Fibroblast of villous mesenchyme (primary cell): ENCODE results near the gene FOXL1. TPM values are rescaled to one million over a fixed set of nuclear protein-coding genes. Genes with fewer than 3 reads are reported as not detected.

Source experiments
- DNase-seq: peaks from one replicate; pipeline ENCODE4 v3.0.0-alpha.2; 2010; ENCODE audit warnings: low read depth
- H3K4me3 ChIP-seq: 2 replicates; pipeline ENCODE4 v1.5.1; 2011; ENCODE audit warnings: low read depth, mild to moderate bottlenecking, low read length
- total RNA-seq: library from RNA; depleted of rRNA; stranded (reverse); fragments of >200 nt; gene quantifications from 2 replicates; pipeline ENCODE4 v1.2.3, GENCODE V29; 2012
- TF ChIP-seq, protein P1 (sequence below): IDR thresholded peaks from 2 replicates; pipeline ENCODE4 v1.5.1; 2012; ENCODE audit warnings: low read depth, mild to moderate bottlenecking, low read length; ENCODE audit not compliant: insufficient read depth

The FOXL1 gene
- 0.86 and 3.5 TPM in 2 replicates for total RNA-seq

DNA sequence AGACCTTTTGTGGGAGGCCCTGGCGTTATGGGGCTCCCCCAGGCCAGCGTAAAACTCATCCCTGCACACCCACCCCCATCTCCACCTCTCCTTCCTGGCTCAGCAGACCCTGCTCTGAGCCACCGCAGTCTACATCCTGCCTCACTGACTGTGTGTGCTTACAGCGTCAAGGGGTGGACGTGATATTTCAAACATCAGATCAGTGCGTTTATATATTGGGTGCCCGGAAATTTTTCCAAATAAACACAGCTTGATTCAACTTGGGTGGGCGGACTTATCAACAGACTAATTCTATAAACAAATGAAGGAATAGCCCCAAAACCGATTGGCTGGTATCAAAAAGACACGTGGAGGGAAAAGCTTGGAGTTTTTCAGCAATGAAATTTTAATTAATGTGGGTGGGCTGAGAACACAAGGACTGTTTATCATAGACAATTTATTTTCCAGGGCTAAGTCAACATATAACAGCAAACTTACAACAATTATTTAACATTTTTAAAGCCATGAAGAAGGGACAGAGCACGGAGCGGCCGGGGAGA, at the start of gene FOXL1:
TSS of gene FOXL1 (plus strand) at position 489 of the 539 bp plus-strand sequence. CDS start 175 bp downstream, outside the sequence.
- TF ChIP-seq, protein P1, sequence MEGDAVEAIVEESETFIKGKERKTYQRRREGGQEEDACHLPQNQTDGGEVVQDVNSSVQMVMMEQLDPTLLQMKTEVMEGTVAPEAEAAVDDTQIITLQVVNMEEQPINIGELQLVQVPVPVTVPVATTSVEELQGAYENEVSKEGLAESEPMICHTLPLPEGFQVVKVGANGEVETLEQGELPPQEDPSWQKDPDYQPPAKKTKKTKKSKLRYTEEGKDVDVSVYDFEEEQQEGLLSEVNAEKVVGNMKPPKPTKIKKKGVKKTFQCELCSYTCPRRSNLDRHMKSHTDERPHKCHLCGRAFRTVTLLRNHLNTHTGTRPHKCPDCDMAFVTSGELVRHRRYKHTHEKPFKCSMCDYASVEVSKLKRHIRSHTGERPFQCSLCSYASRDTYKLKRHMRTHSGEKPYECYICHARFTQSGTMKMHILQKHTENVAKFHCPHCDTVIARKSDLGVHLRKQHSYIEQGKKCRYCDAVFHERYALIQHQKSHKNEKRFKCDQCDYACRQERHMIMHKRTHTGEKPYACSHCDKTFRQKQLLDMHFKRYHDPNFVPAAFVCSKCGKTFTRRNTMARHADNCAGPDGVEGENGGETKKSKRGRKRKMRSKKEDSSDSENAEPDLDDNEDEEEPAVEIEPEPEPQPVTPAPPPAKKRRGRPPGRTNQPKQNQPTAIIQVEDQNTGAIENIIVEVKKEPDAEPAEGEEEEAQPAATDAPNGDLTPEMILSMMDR: no peak
- peak; percentile 91 for DNase-seq
- peak within 1 kb of the TSS; percentile 72 for H3K4me3 ChIP-seq

DNA sequence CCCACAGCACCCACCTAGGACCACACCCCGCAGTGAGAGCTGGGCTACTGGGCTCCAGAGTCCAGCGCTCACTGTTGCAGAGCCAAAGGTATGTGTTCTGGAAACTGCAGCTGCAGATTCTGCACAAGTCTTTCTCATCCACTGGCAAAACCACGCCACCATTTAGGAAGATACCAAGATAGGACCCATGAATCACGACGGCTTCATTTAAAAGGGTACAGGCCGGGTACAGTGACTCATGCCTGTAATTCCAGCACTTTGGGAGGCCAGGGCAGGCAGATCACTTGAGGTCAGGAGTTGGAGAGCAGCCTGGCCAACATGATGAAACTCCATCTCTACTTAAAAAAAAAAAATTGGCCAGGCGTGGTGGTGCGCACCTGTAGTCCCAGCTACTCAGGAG, 49.2 kb upstream of the FOXL1 start:
- no peak overlapping the region for H3K4me3 ChIP-seq
- DNase-seq: peak; percentile 56
- TF ChIP-seq, protein P1: no peak

DNA sequence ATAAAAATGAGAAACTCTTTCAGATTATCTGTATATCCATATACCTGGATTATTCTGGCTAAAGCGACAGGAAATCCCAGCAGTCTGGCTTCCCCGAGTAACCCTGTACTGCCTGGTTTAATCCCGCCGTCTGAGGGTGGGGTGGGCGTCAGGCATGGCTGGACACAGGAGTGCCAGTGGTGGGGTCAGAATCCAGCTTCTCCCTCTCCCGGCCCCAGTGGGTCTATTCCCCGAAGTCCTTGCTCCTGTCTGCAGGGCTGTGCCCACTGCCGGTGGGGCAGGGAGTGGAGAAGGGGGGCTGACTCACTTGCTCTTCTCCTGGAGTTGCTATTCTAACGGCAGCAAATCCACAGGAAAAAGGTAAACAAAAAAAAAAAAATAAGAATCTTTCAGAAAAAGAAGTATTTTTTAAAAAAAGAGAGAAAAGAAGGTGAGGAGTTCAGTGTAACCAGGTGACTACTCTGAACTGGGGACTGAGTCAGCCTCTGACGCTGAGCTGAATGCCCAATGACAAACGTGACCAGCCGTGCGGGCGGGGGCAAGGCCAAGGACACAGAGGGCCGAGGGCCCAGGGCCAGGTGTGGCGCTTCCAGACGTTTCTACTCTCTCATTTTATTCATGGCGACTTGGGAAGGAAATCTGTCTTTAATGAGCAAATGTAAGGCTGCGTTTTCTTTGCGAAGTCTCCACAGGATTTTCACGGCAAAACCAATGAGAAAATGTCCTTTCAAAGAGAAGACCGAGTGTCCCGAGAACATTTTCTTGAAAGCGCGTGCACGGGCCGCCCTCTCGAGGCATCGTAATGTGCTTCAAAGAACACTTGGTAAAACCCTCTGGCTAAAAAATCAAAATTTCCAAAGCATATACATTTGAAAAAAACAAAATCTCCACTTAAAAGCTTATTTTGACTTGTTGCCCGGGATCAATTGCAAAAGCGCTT, 47.8 kb upstream of the FOXL1 start:
- DNase-seq: no peak
- TF ChIP-seq, protein P1: no peak
- H3K4me3 ChIP-seq: no peak overlapping the region

DNA sequence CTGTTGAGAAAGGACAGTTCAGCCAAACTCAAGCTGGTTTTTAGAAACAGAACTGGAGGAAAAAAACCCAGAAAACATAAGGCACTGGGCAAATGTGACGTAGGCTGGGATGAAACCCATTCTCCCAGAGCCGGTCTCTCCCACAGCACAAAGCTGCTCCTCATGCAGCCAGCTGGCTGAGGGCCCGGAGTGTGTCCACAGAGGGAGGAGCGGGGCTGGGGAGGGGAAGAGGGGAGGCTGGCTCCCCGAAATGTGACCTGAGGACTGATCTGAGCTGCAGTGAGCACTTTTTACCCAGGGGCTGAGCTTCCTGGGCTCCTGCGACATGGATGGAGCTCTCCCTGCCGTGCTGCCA, 47.2 kb upstream of the FOXL1 start:
- TF ChIP-seq, protein P1: no peak
- no peak overlapping the region for H3K4me3 ChIP-seq
- DNase-seq: peak; percentile 43

DNA sequence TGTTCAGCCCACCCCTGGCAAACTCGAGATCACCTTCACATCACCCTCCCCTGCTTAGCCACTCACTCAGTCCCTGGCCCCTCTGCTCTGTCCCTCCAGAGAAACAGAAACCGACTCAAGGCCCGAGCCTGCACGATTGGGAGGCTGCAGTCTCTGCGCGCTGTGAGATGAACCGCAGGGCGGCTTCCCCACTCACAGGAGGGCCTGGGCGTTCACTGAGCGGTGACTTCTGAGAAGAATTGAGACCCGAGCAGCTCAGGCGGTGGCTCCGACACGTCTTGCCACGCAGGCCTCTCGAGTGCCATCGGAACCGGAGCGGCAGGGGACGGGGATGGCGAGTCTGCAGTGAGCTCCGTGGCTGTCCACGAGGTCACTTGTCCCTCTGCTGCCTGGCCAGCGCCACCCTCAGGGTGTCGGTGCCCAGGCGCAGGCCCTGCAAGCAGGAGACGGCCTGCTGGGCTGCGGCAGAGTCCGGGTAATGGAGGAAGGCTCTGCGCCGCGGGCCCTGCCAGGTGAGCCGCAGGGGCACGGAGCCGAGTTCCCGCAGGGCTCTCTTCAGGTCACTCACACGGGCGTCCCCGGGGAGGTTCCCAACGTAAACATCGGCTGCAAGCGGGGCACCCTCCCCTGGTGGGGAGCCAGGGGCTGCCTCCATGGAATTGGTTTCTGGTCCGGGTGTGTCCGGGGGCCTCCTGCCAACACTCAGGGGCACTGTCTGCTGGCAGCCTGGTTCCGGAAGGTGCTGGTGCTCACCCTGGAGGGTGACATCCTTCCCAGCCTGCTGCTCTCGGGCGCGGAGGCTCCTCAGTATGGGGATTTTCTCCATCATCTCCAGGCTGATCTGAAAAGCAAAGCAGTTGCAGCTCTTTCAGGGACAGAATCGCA, 46.5 kb upstream of the FOXL1 start:
- H3K4me3 ChIP-seq: no peak overlapping the region
- no peak for DNase-seq
- TF ChIP-seq, protein P1: no peak

DNA sequence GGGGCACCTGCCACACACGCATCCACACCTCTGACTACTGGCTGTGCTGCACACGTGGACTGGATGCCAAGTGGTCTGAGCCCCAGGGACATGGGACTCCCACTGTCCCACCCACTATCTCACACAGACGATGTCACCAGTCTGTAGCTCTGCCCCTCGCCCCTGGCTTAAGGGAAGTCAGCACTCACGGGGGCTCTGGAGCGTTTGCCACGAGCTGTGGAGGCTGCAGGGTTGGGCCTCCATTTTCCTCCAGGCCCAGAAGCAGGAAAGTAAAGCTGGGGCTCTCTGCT, 45.9 kb upstream of the FOXL1 start:
- DNase-seq: no peak
- H3K4me3 ChIP-seq: no peak overlapping the region
- TF ChIP-seq, protein P1: no peak
